ENCODE data around the gene BMPR1B.

GRCh38 chr4:94759767-94760211, 2.0 kb downstream of the BMPR1B start:
- TF ChIP-seq POLR2A (IDR thresholded peaks at IDR 0.05; ENCODE audit: low read depth, low read length) (no peak), POLR2AphosphoS5 (IDR thresholded peaks at IDR 0.05; ENCODE audit: low read depth, low read length) (no peak), TAF1 (IDR thresholded peaks at IDR 0.05; ENCODE audit: low read depth, low read length) (no peak)

Data from GM12891 (cell line).